ENCODE data around the gene MAGOHB. TPM values are rescaled to one million over a fixed set of nuclear protein-coding genes. Genes with fewer than 3 reads are reported as not detected.
"Not testable (repeated sequence)": the region's sequence is repeated elsewhere in the genome, so short reads cannot be mapped to it uniquely, and the experiment has no call there.

The MAGOHB gene
- 10 to 100 TPM; 26.9 to 37.5 (median 29.4) TPM for polyA plus RNA-seq (ENCODE audit: insufficient read length in 10 of 10)
- long read RNA-seq, donor 1, transcript MAGOHB-201 (5 exons, 2,623 nt): major isoform, 15 of 16 reads
- long read RNA-seq, donor 1, partial matches to known transcripts: 0 of 16 reads
- long read RNA-seq, donor 1, other reads (novel, unspliced or antisense): 0 of 16 reads
- long read RNA-seq, donor 2, transcript MAGOHB-201 (5 exons, 2,623 nt): major isoform, 8 of 11 reads
- long read RNA-seq, donor 2, partial matches to known transcripts: 0 of 11 reads
- long read RNA-seq, donor 2, other reads (novel, unspliced or antisense): 0 of 11 reads
- long read RNA-seq, donor 3: 0 reads
- long read RNA-seq, donor 4, transcript MAGOHB-201 (5 exons, 2,623 nt): major isoform, 7 of 7 reads
- long read RNA-seq, donor 4, partial matches to known transcripts: 0 of 7 reads
- long read RNA-seq, donor 4, other reads (novel, unspliced or antisense): 0 of 7 reads
- long read RNA-seq, donor 5, transcript MAGOHB-201 (5 exons, 2,623 nt): major isoform, 24 of 27 reads
- long read RNA-seq, donor 5, partial matches to known transcripts: 0 of 27 reads
- long read RNA-seq, donor 5, other reads (novel, unspliced or antisense): 0 of 27 reads
- long read RNA-seq, donor 6, transcript MAGOHB-201 (5 exons, 2,623 nt): major isoform, 17 of 18 reads
- long read RNA-seq, donor 6, partial matches to known transcripts: 0 of 18 reads
- long read RNA-seq, donor 6, other reads (novel, unspliced or antisense): 0 of 18 reads
- long read RNA-seq, donor 7, transcript MAGOHB-201 (5 exons, 2,623 nt): major isoform, 13 of 13 reads
- long read RNA-seq, donor 7, partial matches to known transcripts: 0 of 13 reads
- long read RNA-seq, donor 7, other reads (novel, unspliced or antisense): 0 of 13 reads
- long read RNA-seq, donor 8, transcript MAGOHB-201 (5 exons, 2,623 nt): major isoform, 16 of 17 reads
- long read RNA-seq, donor 8, partial matches to known transcripts: 0 of 17 reads
- long read RNA-seq, donor 8, other reads (novel, unspliced or antisense): 0 of 17 reads
- long read RNA-seq, donor 9, partial matches to known transcripts: 0 of 3 reads
- long read RNA-seq, donor 9, other reads (novel, unspliced or antisense): 0 of 3 reads

DNA sequence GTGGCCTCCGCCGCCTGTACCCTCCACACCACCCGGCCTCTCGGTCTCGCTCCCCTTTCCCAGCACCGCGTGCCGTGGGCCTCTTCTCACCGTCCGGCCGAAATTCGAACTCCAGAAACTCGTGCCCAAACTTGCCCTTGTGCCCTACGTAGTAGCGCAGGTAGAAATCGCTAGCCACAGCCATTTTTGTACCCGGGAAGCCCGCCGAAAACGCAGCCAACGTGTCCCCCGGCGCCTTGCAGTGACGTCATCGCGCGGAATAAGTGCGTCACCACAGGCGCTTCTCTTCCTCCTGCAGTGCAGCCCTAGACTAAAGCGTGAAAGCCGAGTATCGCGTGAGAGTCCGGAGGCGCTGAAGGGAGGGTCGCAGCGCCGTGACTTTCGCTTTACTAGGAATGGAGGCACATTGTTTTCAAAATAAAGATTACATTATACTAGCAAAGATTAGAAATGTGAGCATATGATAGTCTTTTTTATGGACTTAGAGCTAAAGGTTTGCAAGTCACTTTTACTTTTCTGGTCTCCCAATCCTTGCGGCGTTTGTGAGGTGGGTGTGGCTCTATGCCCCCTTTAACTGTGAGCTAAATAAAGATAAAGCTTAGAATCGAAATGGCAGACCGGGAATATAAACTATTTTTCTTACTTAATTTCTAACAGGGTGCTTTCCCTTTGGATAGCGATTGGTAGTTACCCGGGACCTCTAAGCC is at the start of gene MAGOHB:
Gene MAGOHB, minus strand, starts transcription at position 261 of the 707 bp plus-strand sequence. Its CDS starts 77 bp downstream, at position 184.
- DNase-seq: peak; percentile 98

DNA sequence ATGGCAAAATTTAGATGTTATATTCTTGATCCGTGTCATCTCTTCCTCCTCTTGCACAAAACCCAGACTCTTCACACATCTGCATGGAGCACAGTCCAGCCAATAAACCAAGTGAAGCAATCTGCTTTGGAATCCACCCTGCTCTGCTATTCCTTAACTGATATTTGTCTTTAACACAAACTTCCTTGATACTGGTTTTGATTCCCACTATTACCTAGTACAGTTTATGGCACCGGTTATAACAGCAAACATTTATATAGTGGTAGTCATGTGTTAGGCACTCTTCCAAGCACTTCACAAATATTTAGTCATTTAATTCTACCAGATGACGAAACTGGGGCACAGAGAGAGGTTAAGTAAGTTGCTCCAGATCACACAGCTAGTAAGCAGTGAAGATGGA is 47.9 kb upstream of the MAGOHB start:
- DNase-seq: no peak

DNA sequence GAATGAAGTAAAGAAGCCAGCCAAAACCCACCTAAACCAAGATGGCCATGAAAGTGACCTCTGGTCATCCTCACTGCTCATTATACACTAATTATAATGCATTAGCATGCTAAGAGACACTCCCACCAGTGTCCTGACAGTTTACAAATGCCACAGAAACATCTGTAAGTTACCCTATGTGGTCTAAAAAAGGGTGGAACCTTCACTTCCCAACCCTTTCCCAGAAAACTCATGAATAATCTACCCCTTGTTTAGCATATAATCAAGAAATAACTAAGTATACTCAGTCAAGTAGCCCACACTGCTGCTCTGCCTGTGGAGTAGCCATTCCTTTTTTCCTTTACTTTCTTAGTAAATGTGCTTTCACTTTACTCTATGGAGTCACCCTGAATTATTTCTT is 40.6 kb upstream of the MAGOHB start:
- no peak for DNase-seq

DNA sequence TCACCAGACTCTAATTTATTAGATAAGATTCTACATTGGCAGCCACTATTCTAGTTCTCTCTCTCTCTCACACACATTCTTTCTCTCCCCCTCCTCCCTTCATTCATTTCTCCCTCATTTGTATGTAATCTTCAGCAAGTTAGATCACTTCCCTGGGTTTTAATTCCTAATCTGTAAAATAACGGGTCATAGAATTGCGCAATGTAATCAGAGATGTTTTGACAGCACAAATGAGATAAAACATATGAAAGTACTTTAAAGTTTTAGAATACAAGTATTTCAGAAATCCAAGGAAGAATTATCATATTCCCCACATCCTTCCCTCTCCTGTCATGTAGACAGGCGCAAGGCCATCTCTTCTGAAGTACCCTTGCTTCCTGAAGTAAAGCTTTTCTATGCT is 38.8 kb upstream of the MAGOHB start:
- DNase-seq: no peak

DNA sequence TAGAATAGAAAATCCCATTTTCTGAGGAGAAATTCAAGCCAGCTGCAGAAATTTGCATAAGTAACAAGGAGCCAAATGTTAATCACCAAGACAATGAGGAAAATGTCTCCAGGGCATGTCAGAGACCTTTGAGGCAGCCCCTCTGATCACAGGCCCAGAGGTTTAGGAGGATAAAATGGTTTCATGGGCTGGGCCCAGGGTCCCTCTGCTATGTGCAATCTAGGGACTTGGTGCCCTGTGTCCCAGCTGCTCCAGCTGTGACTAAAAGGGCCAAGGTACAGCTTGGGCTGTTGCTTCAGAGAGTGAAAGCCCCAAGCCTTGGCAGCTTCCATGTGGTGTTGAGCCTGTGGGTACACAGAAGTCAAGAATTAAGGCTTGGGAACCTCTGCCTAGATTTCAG is 33.2 kb upstream of the MAGOHB start:
- DNase-seq: not testable (repeated sequence)

DNA sequence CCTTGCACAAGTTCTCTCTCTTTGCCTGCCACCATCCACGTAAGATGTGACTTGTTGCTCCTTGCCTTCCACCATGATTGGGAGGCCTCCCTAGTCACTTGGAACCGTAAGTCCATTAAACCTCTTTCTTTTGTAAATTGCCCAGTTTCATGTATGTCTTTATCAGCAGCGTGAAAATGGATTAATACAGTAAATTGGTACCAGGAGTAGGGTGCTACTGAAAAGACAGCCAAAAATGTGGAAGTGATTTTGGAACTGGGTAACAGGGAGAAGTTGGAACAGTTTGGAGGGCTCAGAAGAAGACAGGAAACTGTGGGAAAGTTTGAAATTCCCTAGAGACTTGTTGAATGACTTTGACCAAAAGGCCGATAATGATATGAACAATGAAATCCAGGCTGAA is 32.5 kb upstream of the MAGOHB start:
- no peak for DNase-seq

DNA sequence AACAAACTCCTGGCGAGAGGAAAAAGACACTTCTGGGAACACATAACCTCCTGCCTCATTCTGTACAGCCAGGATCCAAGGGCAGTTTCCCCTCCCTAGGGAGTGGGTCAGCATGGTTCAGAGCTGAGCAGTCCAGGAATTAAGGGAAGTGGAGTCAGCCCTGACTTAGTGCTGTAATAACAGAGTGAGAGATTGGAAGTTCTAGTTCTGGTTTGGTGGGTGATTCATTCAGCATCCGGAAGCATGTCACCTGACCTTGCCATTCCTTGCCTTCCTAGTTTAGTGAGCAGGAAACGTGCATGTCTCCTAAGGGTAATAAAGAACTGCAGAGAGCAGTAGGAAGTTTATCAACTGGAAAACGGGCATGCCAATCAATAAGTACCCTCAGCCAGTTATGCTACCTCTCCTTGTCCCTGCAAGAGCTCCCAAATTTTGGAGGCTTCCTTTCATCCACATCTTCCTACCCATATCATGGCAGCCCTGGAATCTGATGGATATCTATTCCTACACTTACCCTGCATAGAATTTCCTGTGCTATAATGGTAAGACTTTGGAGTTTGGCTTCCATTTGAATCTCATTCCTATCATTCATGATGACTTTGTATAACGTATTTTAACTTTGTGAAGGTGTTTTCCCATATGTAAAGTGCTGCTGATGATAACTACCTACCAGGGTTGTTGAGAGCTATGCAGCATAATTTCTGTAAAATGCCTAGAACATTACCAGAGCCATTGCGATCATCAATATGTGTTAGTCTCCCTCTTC is 28.5 kb upstream of the MAGOHB start:
- peak in 1 of 3 donors; percentile 27 for DNase-seq

DNA sequence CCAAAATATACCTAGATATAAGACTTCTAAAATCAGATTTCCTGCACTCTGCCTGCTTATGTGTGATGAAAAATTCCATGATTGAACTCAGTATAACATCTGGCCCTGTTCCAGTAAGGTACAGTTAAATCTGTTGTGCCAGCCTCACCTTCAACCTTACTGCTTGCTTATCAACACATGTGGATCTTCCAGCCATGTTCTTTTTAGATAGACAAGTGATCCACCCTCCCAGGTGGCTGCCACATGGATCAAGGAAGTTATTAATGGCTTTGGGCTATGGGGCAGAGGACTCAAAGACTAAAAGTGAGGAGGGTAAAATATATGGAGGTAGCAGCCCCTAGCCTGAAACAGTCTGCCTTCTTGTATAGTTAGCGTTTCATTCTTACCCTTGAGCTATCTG is 25.3 kb upstream of the MAGOHB start:
- DNase-seq: no peak

DNA sequence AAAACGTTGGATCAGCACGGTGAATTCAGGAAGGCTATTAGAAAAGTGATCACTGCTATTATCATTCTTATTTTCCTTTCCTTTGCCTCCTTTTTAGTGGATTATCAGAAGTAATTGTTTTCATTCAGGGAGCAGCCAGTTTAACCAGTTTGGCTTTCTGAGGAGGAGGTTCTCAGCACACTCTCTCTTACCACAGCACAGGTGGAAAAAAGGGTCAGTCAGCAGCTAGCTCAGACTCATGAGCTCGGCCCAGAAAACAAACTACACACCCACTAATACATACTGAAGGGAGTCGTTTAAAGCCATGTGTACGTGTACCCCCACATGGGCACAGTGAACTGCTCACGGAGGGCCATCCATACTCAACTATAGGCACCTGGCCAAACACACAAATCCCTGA is 23.2 kb upstream of the MAGOHB start:
- DNase-seq: no peak

DNA sequence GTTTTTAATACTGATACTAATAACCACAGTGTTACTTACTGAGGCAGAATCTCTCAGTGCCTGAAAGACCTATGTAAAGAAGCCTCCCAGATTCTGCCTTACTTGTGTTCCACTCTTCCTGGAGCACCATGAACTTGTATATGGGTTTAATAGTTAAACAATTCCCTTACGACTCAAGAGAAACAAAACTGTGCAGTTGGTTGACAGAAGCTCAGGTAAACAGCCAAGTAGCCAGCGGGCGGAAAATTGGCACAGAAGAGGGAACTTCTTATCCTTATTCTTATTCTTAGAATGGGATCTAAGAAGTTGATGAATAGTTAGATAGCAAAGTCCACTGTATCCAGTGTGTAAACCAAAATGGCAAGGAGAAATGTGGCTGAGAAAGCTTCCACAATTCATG is 22.7 kb upstream of the MAGOHB start:
- no peak for DNase-seq

DNA sequence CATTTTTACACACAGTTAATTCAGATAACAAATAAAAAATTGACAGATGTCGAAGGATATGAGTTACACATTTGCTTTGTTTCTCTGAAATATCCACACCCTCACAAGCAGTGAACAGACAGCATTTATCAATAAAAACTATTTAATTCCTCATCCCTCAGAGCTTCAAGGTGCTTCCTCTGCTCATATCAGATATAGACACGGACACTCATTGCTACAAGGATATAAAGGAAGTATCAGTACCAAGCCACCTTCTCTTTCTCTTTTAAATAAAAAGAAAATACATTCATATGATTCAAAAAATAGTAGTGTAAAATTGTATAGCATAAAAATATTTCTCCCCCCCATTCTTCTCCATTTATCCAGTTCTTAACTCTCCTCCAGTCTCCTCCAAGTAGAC is 21.9 kb upstream of the MAGOHB start:
- DNase-seq: no peak

DNA sequence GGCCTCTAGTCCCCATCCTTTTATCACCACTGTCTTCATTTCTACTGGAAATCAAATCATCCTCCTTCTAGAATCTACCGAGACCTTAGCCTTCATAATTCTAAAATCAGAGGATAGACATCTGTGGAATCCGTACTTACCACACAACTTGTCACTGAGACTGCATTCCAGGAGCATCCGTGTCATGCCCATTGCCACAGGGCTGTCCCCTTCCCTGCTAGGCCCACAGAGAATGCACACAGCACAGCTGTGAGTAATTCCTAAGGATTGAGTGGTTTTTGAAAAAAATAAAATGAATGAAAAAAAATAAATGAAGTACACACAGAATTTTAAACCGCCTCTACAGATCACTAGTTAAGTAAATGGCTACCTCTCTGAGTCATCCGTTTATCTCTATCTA is 21.0 kb upstream of the MAGOHB start:
- DNase-seq: peak in 1 of 3 donors; percentile 66

DNA sequence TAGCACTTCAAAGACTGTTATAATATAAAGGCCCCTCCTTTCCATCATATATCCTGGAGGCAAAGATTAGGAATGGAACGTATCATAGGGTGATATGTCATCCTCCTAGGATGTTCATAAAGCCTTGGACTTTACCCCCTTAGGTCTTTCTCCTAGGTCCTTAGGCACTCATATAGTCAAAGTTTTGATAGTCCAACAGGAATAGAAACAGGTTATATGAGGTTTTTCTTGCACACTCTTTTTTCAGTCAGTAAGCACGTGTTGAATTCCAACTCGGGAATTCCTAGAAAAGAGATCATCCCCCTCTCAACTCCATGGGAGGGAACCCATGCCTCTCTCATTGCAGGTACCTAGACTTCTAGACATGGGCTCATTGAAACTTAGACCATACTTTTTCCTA is 20.1 kb upstream of the MAGOHB start:
- DNase-seq: no peak

DNA sequence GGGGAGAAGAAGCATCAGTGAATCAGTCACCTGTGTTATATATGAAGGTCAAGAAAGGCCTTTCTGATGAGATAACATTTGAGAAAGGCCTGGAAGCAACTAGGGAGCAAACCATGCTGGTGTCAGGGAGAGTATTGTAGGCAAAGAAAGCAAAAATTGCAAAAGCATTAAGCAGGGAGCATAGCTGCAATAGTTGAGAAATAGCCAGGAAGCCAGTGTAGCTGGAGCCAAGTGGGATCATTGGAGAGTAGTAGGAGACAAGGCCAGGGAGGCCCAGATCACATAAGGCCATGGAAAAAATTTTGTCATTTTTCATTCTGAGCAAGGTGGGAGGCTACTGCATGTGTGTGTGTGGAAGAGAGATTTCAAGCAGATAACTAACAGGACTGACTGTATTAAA is 18.8 kb upstream of the MAGOHB start:
- peak in 2 of 3 donors; percentile 27 to 48 for DNase-seq

DNA sequence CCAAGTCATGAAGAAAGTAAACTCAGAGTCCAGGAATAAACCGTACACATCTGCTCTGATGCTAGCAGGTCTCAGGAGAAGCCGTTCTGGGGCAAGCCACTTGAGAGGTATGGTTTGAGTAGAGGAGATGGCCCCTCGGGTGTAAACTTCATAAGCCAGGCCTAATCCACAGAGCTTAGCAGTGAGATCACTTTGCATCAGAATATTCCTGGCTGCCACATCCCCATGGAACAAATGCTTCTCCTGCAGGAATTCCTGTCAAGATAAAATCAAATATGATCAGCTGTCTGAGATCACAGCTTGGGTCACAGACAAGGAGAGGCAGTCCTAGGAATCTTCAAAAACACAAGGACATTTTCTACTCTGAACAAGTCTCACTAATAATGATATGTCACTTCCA is 11.2 kb upstream of the MAGOHB start:
- DNase-seq: no peak

DNA sequence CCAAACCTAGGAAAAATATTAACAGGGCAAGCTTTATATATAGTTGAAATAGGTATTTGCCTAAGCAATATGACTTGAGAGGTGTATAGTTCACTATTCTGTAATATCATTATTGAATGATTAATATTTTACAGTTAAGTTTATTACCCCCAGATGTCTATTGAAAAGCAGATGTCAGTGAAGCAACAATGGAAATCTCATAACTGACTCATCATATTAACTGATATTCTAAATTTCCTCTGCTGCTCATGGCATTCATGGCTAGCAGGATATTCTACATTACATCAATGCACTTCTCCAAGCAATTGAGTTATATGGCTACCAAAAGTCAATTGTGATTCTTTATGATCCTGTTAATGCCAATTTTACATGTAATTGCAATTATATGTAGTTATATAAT is 9.7 kb upstream of the MAGOHB start:
- DNase-seq: no peak

DNA sequence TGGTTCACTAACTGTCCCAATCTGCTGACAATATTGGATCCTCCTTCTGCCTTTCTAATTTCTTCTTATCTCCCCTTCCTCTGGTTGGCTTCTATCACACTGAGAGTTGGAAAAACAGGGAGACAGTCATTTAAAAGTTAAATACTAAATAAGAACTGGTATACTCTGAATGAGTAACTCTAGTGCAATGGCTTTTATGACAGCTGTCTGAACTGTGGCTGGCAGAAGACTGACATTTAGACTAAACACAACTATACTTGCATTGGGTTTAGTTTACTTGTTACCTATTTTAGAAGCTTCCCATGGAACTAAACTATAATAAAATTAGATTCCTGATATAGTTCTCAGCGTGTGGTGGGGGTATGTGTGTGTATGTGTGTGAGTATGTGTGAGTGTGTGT is 7.9 kb upstream of the MAGOHB start:
- no peak for DNase-seq

DNA sequence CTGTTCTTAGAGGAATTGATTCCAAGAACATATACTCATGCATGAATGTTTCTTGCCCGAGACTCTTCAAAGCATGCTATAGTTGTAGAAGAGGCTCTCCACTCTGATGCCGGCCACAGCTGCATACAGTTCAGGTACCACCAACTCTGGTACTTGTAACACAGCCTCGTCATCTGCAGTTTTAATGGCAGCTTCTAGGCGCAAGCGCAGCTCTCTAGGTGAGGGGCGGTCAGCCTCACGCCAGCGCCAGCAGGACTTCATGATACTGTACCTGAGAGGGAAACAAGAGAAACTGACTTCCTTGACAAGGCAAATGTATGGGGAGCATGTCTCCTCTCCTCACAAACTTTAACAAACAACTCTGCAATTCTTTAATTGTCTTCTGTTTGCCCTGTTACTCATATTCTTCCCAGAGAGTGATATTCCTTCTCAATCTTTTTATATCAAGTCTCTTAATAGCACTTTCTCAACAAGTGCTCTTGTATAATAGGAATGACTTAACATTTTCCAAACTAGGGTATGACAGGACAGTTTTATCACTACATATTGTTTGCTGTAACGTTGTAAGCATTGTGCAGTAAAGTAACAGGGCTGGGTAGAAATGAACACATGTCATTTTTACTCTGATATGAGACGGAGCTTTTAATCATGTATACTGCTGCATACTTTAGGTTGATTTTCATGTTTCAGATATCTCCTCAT is 6.8 kb upstream of the MAGOHB start:
- no peak for DNase-seq

DNA sequence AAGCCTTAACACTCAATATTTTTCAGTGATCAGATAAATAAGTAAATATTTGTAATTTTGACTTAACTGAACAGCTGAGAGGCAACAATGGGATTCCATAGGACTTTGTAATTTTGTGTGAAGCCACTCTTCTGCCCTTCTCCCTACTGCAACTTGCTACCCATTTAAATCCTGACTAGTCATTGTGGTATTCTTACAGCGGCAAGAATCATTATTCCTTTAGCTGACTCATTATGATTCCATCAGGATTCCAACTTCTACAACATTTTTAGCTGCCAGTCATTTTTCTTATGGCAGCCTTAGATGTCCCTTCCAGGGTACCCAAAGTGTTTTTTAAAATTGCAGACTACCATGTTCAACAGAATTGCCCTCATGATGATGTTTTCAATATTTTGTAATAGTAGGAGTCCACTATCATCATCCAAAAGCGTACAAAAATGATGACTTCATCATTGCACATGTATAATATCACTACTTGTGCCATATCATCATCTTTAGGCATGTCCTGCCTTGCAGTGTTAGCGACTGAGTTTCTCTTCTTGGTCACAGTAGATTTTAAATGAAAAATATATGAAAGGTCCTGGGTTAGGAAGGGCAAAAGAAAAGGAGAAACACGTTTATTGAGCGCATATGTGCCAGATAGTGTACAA is 5.1 kb upstream of the MAGOHB start:
- DNase-seq: peak in 1 of 3 donors; percentile 60

DNA sequence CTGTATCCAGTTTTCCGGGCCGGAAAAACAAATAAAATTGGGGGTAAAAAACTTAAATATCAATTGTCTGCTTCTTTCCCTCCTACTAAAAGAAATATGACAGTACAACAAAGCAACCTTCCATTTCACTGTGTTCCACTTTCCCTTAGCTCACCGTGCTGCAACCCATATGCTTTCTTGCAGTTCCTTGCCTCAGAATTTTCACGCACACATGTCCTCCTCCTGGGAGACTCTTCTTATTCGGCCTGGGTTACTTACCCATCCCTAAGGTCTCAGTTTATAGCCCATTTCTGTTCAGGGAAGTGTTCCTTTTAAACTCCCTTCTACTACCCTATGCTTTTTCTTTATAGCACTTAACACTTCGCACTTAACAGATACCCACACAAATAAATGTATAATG is 4.5 kb upstream of the MAGOHB start:
- DNase-seq: no peak
